H1 (cell line): Measurements from ENCODE around the gene SLIT3.

ENCODE experiments used
- CHD1 ChIP-seq: IDR thresholded peaks from 2 replicates; pipeline ENCODE4 v1.6.1; 2012; ENCODE audit warnings: low read depth, low read length, improper control_type of control experiment
- EGR1 ChIP-seq: IDR thresholded peaks from 2 replicates; pipeline ENCODE4 v1.6.1; 2011; ENCODE audit warnings: low read depth, low read length, borderline replicate concordance
- EP300 ChIP-seq, 2 experiments: IDR thresholded peaks; 1 replicate in 1 of 2; 2 replicates in 1 of 2; pipeline ENCODE4 v1.6.1; 2011 to 2012; ENCODE audit warnings: low read depth in 2 of 2, low read length in 2 of 2, mild to moderate bottlenecking in 2 of 2, borderline replicate concordance in 1 of 2, inconsistent platforms in 1 of 2, moderate library complexity in 1 of 2
- RFX5 ChIP-seq: IDR thresholded peaks from 2 replicates; pipeline ENCODE4 v1.6.1; 2011; ENCODE audit warnings: low read depth, low read length, improper control_type of control experiment, borderline replicate concordance
- SIN3A ChIP-seq, 2 experiments: IDR thresholded peaks in 1 of 2; conservative IDR thresholded peaks in 1 of 2; 2 replicates each; pipeline ENCODE4 v1.6.1; 2011 to 2012; ENCODE audit warnings: low read length in 2 of 2, improper control_type of control experiment in 1 of 2, low read depth in 1 of 2, mild to moderate bottlenecking in 1 of 2
- ZNF274 ChIP-seq: IDR thresholded peaks from 2 replicates; pipeline ENCODE4 v1.7.0; 2012; ENCODE audit warnings: low read length, borderline replicate concordance; ENCODE audit errors: extremely low read depth
- TF ChIP-seq, protein P1 (sequence below), 3 experiments: IDR thresholded peaks; 1 replicate in 2 of 3; 2 replicates in 1 of 3; pipeline versions ENCODE4 v1.5.1 to v1.6.1; 2011; ENCODE audit warnings: low read length in 3 of 3, mild to moderate bottlenecking in 3 of 3, inconsistent platforms in 2 of 3, low read depth in 1 of 3, moderate library complexity in 1 of 3; ENCODE audit not compliant: insufficient read depth in 1 of 3; ENCODE audit errors: control extremely low read depth in 1 of 3

DNA sequence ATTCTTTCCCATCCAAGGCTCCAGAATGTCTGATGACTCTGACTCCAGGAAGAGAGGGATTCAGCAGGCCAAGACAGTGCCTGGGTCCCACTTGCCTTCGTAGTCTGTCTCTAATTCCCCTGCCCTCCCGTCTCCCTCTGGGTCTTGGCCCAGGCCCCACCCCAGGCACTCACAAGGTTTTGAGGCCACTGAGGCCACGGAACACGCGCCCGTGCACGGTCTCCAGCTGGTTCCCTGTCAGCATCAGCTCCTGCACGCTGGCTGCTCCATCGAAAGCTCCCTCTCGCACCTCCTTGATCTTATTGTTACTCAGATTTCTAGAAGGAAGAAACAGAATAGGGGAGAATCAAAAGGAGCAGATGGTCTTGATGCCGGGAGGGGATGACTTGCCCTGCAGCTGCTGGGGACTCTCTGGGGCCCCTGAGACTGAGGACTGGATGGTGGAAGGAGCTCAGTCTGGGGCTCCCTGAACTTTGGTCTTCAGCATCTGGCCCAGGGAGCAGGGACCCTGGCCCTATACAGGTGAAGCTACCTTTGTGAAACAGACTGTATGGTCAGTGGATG is 547.2 kb downstream of the SLIT3 start:
- TF ChIP-seq, protein P1, sequence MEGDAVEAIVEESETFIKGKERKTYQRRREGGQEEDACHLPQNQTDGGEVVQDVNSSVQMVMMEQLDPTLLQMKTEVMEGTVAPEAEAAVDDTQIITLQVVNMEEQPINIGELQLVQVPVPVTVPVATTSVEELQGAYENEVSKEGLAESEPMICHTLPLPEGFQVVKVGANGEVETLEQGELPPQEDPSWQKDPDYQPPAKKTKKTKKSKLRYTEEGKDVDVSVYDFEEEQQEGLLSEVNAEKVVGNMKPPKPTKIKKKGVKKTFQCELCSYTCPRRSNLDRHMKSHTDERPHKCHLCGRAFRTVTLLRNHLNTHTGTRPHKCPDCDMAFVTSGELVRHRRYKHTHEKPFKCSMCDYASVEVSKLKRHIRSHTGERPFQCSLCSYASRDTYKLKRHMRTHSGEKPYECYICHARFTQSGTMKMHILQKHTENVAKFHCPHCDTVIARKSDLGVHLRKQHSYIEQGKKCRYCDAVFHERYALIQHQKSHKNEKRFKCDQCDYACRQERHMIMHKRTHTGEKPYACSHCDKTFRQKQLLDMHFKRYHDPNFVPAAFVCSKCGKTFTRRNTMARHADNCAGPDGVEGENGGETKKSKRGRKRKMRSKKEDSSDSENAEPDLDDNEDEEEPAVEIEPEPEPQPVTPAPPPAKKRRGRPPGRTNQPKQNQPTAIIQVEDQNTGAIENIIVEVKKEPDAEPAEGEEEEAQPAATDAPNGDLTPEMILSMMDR (IDR thresholded peaks at IDR 0.05; ENCODE audit: control extremely low read depth in 1 of 3, insufficient read depth in 1 of 3, low read depth in 1 of 3, low read length in 3 of 3) = no peak
- no peak for TF ChIP-seq ZNF274
- TF ChIP-seq RFX5 = no peak
- no peak for TF ChIP-seq EP300 (IDR thresholded peaks at IDR 0.05; ENCODE audit: borderline replicate concordance in 1 of 2, low read depth in 2 of 2, low read length in 2 of 2)
- no peak for TF ChIP-seq CHD1
- TF ChIP-seq SIN3A (conservative IDR thresholded peaks at IDR 0.05 in 1 of 2, IDR thresholded peaks at IDR 0.05 in 1 of 2; ENCODE audit: low read depth in 1 of 2, low read length in 2 of 2) = no peak
- no peak for TF ChIP-seq EGR1
